Renal cortical epithelial cell (primary cell): ENCODE data around the gene SNX11. TPM values are rescaled to one million over a fixed set of nuclear protein-coding genes. Genes with fewer than 3 reads are reported as not detected.

Experiments used
- DNase-seq: peaks from one replicate; pipeline ENCODE4 v3.0.0-alpha.2; 2011; ENCODE audit warnings: low read depth
- total RNA-seq: library from RNA; depleted of rRNA; stranded (reverse); fragments of >200 nt; gene quantifications from 2 replicates; pipeline ENCODE4 v1.2.3, GENCODE V29; 2014

Gene SNX11
- total RNA-seq, 1 donor from 2014 or later, result 16.1 TPM

DNA sequence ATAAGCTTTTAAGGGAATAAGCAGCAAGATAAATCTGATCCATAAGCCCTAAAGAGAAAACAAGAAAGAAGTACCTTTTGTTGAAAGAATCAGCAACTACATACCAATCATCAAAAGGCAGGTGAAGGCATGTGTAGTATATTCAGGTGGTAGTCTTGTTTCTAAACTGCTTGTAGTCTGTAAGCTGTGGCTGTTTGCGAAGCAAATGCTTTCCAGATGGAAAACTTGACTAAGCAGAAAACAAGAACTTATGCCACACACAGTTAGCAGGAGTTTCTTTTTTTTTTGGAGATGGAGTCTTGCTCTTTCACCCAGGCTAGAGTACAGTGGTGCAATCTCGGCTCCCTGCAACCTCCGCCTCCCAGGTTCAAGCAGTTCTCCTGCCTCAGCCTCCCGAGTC is 12.0 kb upstream of the SNX11 start:
- DNase-seq, result no peak

DNA sequence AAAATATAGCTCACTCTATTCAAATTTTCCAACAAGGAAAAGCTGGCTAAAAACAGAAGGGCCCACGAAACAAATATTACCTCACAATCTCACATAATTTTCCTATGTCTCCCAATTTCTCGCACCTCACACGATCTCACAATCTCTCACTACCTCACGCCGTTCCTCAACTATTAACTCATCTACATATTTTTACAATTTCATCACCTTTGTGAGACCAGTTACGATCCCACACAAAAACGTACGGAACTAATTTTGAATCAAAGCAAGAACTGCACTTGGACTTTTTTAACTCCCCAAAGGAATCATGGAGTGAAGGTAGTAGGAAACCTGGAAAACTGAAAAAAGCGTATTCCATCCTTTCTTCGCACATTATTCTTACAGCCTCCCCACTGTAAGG is 7.4 kb upstream of the SNX11 start:
- no peak for DNase-seq

- peak; percentile 26 for DNase-seq
These were observed 7.0 kb upstream of the SNX11 start for GRCh38 chr17:48100591-48101011.

DNA sequence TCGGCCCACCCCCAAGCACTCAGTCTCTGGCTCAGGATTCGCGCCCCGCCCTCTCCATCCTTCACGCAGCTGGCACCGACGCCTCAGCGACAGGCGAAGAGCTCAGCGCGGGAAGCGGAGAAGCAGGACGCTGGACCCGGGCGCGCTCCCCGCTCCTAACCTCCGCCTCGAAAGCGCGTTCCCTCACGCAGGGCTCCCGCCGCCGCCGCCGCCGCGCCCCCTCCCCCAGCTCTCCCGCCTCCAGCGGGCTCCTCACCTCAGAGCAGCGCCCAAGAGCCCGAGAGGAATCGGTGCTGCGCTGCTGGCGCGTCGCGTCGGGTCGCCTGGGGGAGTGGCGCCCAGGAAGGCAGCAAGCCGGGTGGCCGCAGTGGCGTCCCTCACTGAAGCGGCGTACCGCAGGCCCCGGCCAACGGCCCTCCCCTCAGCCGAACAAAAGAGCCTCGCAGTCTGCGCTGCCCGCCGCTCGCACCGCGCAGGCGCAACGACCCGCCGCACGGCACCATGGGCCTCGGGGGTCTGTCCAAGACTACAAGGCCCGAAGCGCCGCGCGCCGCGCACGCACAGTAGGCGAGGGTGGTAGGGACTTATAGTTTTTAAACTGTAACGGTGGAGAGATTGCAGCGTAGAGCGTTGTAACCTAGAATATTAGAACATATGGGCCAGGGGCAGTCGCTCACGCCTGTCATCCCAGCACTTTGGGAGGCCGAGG is 6.4 kb upstream of the SNX11 start, which contains the start of gene CBX1:
CBX1 (minus strand) TSS at position 467 of the 709 bp plus-strand sequence. CDS start 24,474 bp downstream, outside the sequence.
- peak; percentile 85 for DNase-seq

DNA sequence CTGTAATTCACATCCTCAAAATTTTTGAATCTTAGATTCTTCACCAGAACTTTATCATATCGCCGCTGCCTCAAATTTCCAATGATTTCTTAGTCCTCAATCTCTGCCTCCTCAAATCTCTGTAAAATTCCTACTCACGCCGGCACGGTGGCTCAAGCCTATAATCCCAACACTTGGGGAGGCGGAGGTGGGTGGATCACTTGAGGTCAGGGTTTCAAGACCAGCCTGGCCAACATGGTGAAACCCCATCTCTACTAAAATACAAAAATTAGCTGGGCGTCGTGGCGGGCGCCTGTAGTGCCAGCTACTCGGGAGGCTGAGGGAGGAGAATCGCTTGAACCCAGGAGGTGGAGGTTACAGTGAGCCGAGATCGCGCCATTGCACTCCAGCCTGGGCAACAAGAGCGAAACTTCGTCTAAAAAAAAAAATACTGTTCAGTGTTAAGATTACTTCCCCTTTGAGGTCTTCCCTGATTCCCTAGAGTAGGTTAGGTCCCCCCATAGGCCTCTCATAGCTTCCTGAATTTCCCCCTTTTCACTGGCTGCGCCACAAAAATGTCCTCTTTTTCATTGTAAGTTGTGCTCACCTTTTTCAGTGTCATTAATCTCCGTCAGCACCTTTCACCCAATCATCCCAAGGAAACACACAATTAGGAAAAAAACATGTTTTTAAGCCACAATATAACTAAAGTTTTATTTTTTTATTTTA is 5.4 kb upstream of the SNX11 start:
- DNase-seq, result no peak

DNA sequence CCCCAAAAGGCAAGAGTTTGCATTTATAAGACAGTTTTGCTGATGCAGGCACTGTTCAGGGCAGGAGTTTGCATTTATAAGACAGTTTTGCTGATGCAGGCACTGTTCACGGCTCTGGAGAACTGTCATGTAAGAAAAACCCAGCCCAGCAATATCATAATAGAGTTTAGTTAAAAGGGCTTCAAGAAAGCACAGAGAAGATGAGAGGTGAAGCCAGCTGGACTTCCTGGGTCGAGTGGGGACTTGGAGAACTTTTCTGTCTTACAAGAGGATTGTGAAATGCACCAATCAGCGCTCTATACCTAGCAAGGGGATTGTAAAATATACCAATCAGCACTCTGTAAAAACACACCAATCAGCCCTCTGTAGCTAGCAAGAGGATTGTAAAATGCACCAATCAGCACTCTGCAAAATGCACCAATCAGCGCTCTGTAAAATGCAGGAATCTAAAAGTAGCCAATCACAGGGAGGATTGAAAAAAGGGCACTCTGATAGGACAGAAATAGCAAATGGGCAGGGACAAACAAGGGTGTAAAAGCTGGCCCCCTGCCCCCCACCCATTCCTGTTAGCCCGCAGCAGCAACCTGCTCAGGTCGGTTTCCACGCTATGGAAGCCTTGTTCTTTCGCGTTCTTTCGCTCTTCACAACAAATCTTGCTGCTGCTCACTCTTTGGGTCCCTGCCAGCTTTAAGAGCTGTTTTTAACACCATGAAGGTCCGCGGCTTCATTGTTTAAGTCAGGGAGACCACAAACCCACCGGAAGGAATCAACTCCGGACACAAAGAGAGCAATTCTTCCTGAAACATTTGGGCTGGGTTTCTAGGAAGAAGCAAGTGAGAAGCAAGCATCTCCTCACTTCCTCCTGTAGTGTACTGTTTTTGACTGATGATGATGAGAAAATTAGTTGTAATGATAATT is 4.5 kb upstream of the SNX11 start:
- no peak for DNase-seq

GRCh38 chr17:48104440-48104839 is 3.1 kb upstream of the SNX11 start:
- DNase-seq, result no peak

GRCh38 chr17:48106802-48107136 is 797 bp upstream of the SNX11 start:
- DNase-seq, result no peak

DNA sequence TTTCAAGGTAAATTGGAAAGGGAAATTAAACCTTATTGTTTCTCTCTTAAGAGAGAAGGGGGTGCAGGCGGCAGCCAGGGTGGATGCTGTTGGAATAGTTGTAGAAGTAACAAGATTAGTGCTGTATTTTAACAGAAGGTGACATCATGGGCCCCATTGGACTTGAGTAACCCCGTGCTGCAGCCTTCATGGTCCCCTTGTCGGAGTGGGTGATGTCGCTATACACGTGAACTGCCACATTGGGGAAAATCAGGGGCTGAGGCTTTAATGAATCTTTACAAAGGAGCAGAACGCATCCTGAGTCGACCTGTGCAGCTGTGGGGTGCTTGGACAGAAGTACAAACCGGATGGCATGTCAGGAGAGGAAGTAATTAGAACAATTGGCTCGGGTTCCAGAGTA is 3.2 kb downstream of the SNX11 start:
- DNase-seq, result no peak

GRCh38 chr17:48111937-48112241 is 4.3 kb downstream of the SNX11 start:
- no peak for DNase-seq

- no peak for DNase-seq
These were observed 5.7 kb downstream of the SNX11 start for GRCh38 chr17:48113201-48113676.

- no peak for DNase-seq
These were observed 14.5 kb downstream of the SNX11 start for GRCh38 chr17:48121923-48122664.

GRCh38 chr17:48122665-48123045 is 15.1 kb downstream of the SNX11 start:
- no peak for DNase-seq

- no peak for DNase-seq
These were observed 15.5 kb downstream of the SNX11 start for GRCh38 chr17:48123111-48123510.

DNA sequence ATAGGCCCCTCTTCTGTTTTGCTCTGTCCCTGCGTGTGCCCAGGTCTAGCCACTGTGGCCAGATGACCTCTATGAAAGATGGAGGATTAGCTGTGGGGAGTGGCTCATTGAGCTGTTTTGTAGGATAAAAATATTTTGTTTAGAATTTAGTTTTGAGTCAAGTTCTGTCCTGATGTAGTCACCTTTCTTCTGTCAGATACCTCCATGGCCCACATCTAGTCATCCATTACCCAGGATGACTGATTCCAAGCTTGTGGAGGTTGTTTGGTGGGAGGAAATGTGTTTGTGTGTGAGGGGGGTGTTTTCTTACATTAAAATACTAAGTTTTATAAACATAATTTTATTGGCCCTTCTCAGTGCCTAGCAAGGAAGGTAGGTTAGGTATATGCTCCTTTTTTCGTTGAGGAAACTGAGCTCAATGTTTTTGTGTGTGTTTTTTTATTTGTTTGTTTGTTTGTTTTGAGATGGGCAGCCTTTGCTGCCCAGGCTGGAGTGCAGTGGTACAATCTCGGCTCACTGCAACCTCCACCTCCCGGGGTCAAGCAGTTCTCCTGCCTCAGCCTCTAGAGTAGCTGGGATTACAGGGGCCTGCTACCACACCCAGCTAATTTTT is 16.3 kb downstream of the SNX11 start:
- no peak for DNase-seq

DNA sequence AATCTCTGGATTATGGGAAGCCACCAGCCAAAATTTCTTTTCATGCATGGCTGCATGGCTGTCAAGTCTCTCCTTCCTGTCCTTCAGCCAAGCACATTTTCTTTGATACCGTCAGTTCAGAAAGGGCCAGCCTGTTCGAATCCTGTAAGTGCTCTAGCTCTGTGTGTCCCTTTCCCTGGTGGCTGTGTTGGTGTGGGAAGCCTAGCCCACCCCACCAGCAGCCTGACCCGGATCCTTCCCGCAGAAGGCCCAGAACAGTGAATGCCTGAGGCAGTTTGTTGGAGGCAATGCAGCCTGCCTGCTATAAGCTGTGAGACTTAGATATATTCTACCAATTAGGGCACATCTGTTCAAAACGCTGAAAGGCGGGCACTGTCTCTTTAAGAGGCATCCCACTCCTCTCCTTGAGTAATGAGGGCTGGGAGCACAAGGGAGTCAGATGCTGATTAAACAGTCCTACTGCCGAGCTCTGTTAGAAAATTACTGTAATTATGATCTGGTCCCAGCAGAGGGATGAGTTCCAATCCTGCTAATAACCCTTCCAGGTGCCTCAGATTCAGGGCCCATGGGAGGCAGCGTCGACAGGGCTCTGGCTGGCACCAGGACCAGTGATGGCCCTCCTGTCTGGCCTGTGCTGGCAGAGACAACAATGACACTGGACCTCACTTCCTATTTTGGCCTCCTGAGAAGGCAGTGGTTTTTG is 18.4 kb downstream of the SNX11 start:
- DNase-seq, result no peak

- no peak for DNase-seq
These were observed 18.9 kb downstream of the SNX11 start for GRCh38 chr17:48126532-48126850.

- peak; percentile 84 for DNase-seq
These were observed 19.9 kb downstream of the SNX11 start for GRCh38 chr17:48127371-48128051.

DNA sequence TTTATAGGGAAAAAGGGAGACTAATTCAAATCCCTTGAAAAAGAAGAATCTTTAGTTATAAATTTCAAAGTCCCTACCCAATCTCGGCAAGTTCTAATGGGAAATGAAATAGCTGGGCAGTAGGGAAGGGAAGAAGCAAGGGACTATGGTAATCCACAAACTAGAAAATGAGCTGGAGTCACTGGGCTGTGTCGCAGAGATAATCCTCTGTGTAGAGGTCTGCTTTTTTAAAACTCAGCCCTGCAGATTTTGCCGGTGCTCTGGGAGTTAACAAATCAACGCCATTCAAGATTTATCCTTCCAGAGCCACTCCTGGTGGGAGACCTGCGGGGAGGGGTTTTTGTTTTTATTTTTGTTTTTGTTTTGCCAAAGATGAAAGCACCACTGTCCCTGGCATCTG is 20.8 kb downstream of the SNX11 start:
- DNase-seq, result no peak

- DNase-seq, result no peak
These were observed 22.4 kb downstream of the SNX11 start for GRCh38 chr17:48129981-48130380.
